K562 (cell line): ENCODE data around the gene NPM3. TPM values are rescaled to one million over a fixed set of nuclear protein-coding genes. Genes with fewer than 3 reads are reported as not detected.

Source experiments
- ADNP ChIP-seq: fragments of 200-800 bp; sonication (Bioruptor generic); IDR thresholded peaks from 2 replicates; pipeline ENCODE4 v1.6.1; 2016; ENCODE audit warnings: missing genetic modification characterization, missing compliant biosample characterization
- ATF1 ChIP-seq, 2 experiments: fragments of 450-650 bp in 1 of 2; IDR thresholded peaks; 2 replicates each; pipeline ENCODE4 v1.6.1; 2016; ENCODE audit warnings: missing compliant biosample characterization in 1 of 2, missing genetic modification characterization in 1 of 2
- BCOR ChIP-seq: fragments of 450-650 bp; IDR thresholded peaks from 2 replicates; pipeline ENCODE4 v1.6.1; 2016
- BDP1 ChIP-seq: IDR thresholded peaks from 3 replicates; pipeline ENCODE4 v1.6.1; 2011; ENCODE audit not compliant: insufficient read length, insufficient read depth
- C11orf30 ChIP-seq: fragments of 450-650 bp; IDR thresholded peaks from 2 replicates; pipeline ENCODE4 v1.6.1; 2016; ENCODE audit warnings: low read depth, mild to moderate bottlenecking
- COPS2 ChIP-seq: fragments of 450-650 bp; conservative IDR thresholded peaks from 2 replicates; pipeline ENCODE4 v1.6.1; 2016; ENCODE audit warnings: mild to moderate bottlenecking, moderate library complexity
- ETV6 ChIP-seq, 3 experiments: fragments of 150-350 bp in 1 of 3; sonication (generic) in 1 of 3; formaldehyde crosslinking in 1 of 3; IDR thresholded peaks; 2 replicates each; pipeline versions ENCODE4 v1.6.1 to v1.8.0; 2014 to 2022; ENCODE audit warnings: borderline replicate concordance in 2 of 3, low read depth in 2 of 3, antibody characterized with exemption in 1 of 3, low read length in 1 of 3, mild to moderate bottlenecking in 1 of 3, missing genetic modification reagents in 1 of 3
- HMG20B ChIP-seq: fragments of 250-450 bp; sonication (Bioruptor Pico); IDR thresholded peaks from 2 replicates; pipeline ENCODE4 v1.5.0; 2021; ENCODE audit warnings: mild to moderate bottlenecking
- HSF4 ChIP-seq: fragments of 250-450 bp; sonication (Bioruptor Pico); IDR thresholded peaks from 2 replicates; pipeline ENCODE4 v2.1.2; 2022; ENCODE audit warnings: mild to moderate bottlenecking, moderate library complexity, borderline replicate concordance
- ID3 ChIP-seq, 2 experiments: fragments of 250-450 bp in 1 of 2; fragments of 450-650 bp in 1 of 2; sonication (Bioruptor Pico) in 1 of 2; IDR thresholded peaks; 2 replicates each; pipeline versions ENCODE4 v1.6.1 to v1.8.0; 2016 to 2021; ENCODE audit warnings: mild to moderate bottlenecking in 2 of 2, moderate library complexity in 2 of 2, missing compliant biosample characterization in 1 of 2, missing genetic modification characterization in 1 of 2
- KLF6 ChIP-seq: fragments of 250-450 bp; sonication (Bioruptor Pico); IDR thresholded peaks from 2 replicates; pipeline ENCODE4 v1.4.0; 2020; ENCODE audit warnings: mild to moderate bottlenecking, moderate library complexity, borderline replicate concordance
- MAX ChIP-seq: sonication (generic); formaldehyde crosslinking; IDR thresholded peaks from 2 replicates; pipeline ENCODE4 v1.9.0; 2022; ENCODE audit warnings: mild to moderate bottlenecking, missing genetic modification reagents
- MECOM ChIP-seq: fragments of 250-450 bp; sonication (Bioruptor Pico); IDR thresholded peaks from 2 replicates; pipeline ENCODE4 v1.8.0; 2022; ENCODE audit warnings: inconsistent platforms
- POLR3A ChIP-seq: IDR thresholded peaks from 2 replicates; pipeline ENCODE4 v1.6.1; 2011; ENCODE audit warnings: borderline replicate concordance, mild to moderate bottlenecking, moderate library complexity; ENCODE audit not compliant: insufficient read length, insufficient read depth; ENCODE audit errors: extremely low read depth
- SMAD3 ChIP-seq: fragments of 450-650 bp; formaldehyde crosslinking; conservative IDR thresholded peaks from 2 replicates; pipeline ENCODE4 v1.4.0; 2020; ENCODE audit warnings: mild to moderate bottlenecking
- SNIP1 ChIP-seq: fragments of 450-650 bp; IDR thresholded peaks from 2 replicates; pipeline ENCODE4 v1.7.1; 2017; ENCODE audit warnings: low read depth, mild to moderate bottlenecking
- SP1 ChIP-seq: sonication (generic); formaldehyde crosslinking; IDR thresholded peaks from 2 replicates; pipeline ENCODE4 v1.8.1; 2022; ENCODE audit warnings: mild to moderate bottlenecking, missing genetic modification reagents
- STAG1 ChIP-seq: sonication (generic); formaldehyde crosslinking; IDR thresholded peaks from 2 replicates; pipeline ENCODE4 v1.5.0; 2020; ENCODE audit warnings: missing genetic modification reagents, borderline replicate concordance
- TCF7 ChIP-seq: sonication (generic); IDR thresholded peaks from 2 replicates; pipeline ENCODE4 v1.6.1; 2016; ENCODE audit warnings: antibody characterized with exemption, borderline replicate concordance
- TFE3 ChIP-seq: fragments of 450-650 bp; formaldehyde crosslinking; IDR thresholded peaks from 2 replicates; pipeline ENCODE4 v1.4.0; 2020; ENCODE audit warnings: mild to moderate bottlenecking, mixed read lengths
- THRAP3 ChIP-seq: fragments of 450-650 bp; IDR thresholded peaks from 2 replicates; pipeline ENCODE4 v1.6.1; 2016; ENCODE audit warnings: mild to moderate bottlenecking, inconsistent platforms, borderline replicate concordance
- U2AF1 ChIP-seq: fragments of 200-400 bp; formaldehyde crosslinking; optimal IDR thresholded peaks from 2 replicates; pipeline ENCODE3; 2017; ENCODE audit warnings: mild to moderate bottlenecking, low read depth, low read length, moderate library complexity
- ZBED1 ChIP-seq: IDR thresholded peaks from 2 replicates; pipeline ENCODE4 v1.6.1; 2014
- ZNF134 ChIP-seq: fragments of 250-450 bp; sonication (Bioruptor Pico); conservative IDR thresholded peaks from 2 replicates; pipeline ENCODE4 v1.4.0; 2020
- ZNF316 ChIP-seq: fragments of 450-650 bp; IDR thresholded peaks from 2 replicates; pipeline ENCODE4 v1.6.1; 2016
- ZNF644 ChIP-seq: fragments of 200-800 bp; sonication (Bioruptor generic); IDR thresholded peaks from 2 replicates; pipeline ENCODE4 v1.6.1; 2016; ENCODE audit warnings: low read depth, missing genetic modification characterization, missing compliant biosample characterization
- polyA plus RNA-seq, 8 experiments: library from polyadenylated mRNA; depleted of rRNA in 4 of 8; stranded (reverse) in 5 of 8; unstranded in 3 of 8; fragments of >200 nt; fragmentation: Nextera tagmentation in 2 of 8; fragmentation: Illumina TruSeq in 1 of 8; extraction: Ambion mirVana in 2 of 8; extraction: Trizol in 1 of 8; gene quantifications; 2 replicates each; pipeline versions ENCODE4 v1.2.1 to v1.2.3, GENCODE V29; 2011 to 2014; ENCODE audit warnings: inconsistent platforms in 1 of 8, missing spikeins in 1 of 8
- total RNA-seq, 7 experiments: library from RNA; depleted of rRNA in 6 of 7; stranded (reverse); fragments of >200 nt in 6 of 7; fragmentation: Illumina TruSeq in 2 of 7; extraction: Trizol in 2 of 7; gene quantifications; 2 replicates each; pipeline versions ENCODE4 v1.2.1 to v1.2.3, GENCODE V29; 2011 to 2021; ENCODE audit warnings: low replicate concordance in 1 of 7
- TF ChIP-seq, protein P1 (sequence below): fragments of 250-450 bp; sonication (Bioruptor Pico); IDR thresholded peaks from 2 replicates; pipeline ENCODE4 v1.5.0; 2021

NPM3 gene
- total and polyA plus RNA-seq, 9 of the 15 experiments (the other 6 are each of a cell fraction or from before 2014, with no cell fraction given), result 15.2 to 239 (median 114) TPM

- TF ChIP-seq ETV6 (IDR thresholded peaks at IDR 0.05; ENCODE audit: borderline replicate concordance in 1 of 2, low read depth in 2 of 2, low read length in 1 of 2) (no peak), ETV6 (CRISPR knock-in tag; IDR thresholded peaks at IDR 0.05; ENCODE audit: borderline replicate concordance) (no peak), HMG20B (no peak), BCOR (no peak), ADNP (tag) (no peak), TCF7 (no peak), MAX (peak; percentile 65), POLR3A (no peak), SMAD3 (CRISPR knock-in tag) (no peak), ID3 (CRISPR knock-in tag; IDR thresholded peaks at IDR 0.05) (no peak), ID3 (tag; IDR thresholded peaks at IDR 0.05) (no peak), ZNF316 (no peak), ZNF134 (CRISPR knock-in tag) (no peak), HSF4 (CRISPR knock-in tag) (no peak), ZBED1 (no peak), MECOM (CRISPR knock-in tag) (no peak), U2AF1 (no peak), COPS2 (no peak), KLF6 (CRISPR knock-in tag) (no peak), TFE3 (CRISPR knock-in tag) (no peak), STAG1 (no peak), SP1 (CRISPR knock-in tag) (peak; percentile 90), SNIP1 (no peak), C11orf30 (peak; percentile 98), BDP1 (no peak), ZNF644 (tag) (no peak), THRAP3 (no peak), ATF1 (CRISPR knock-in tag; IDR thresholded peaks at IDR 0.05) (0 out of 2 replicates have a peak, but pooled peaks have one; percentile 25), ATF1 (tag; IDR thresholded peaks at IDR 0.05) (peak; percentile 92)
- TF ChIP-seq, protein P1, sequence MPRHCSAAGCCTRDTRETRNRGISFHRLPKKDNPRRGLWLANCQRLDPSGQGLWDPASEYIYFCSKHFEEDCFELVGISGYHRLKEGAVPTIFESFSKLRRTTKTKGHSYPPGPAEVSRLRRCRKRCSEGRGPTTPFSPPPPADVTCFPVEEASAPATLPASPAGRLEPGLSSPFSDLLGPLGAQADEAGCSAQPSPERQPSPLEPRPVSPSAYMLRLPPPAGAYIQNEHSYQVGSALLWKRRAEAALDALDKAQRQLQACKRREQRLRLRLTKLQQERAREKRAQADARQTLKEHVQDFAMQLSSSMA (CRISPR knock-in tag), result no peak
Measured at GRCh38 chr10:101782811-101783735, at the start of gene NPM3 (continued).
